Stomach smooth muscle (tissue), 2 donors: ENCODE measurements around the gene ANO2.

Experiments used
- H3K27ac ChIP-seq: one replicate; pipeline ENCODE4 v1.7.0; 2013; ENCODE audit warnings: mild to moderate bottlenecking, low read length, inconsistent platforms
- H3K27me3 ChIP-seq, 2 donors: one replicate each; pipeline ENCODE4 v1.7.0; 2013; ENCODE audit warnings: low read length in 2 of 2; ENCODE audit not compliant: insufficient read depth in 2 of 2, control insufficient read depth in 1 of 2
- H3K36me3 ChIP-seq, 2 donors: one replicate each; pipeline ENCODE4 v1.7.0; 2013; ENCODE audit warnings: low read length in 2 of 2; ENCODE audit not compliant: control insufficient read depth in 2 of 2, insufficient read depth in 2 of 2
- H3K4me1 ChIP-seq: one replicate; pipeline ENCODE4 v1.7.0; 2013; ENCODE audit warnings: low read length; ENCODE audit not compliant: control insufficient read depth, insufficient read depth
- H3K4me3 ChIP-seq, 2 donors: one replicate each; pipeline ENCODE4 v1.7.0; 2013; ENCODE audit warnings: low read length in 2 of 2
- H3K9ac ChIP-seq, 2 donors: one replicate each; pipeline ENCODE4 v1.7.0; 2013; ENCODE audit warnings: low read length in 2 of 2, mild to moderate bottlenecking in 1 of 2
- H3K9me3 ChIP-seq, 2 donors: one replicate each; pipeline ENCODE4 v1.7.0; 2013; ENCODE audit warnings: low read length in 2 of 2; ENCODE audit not compliant: control insufficient read depth in 2 of 2
- donor health status: healthy.
- donor health status: Pancreatic carcinoma.

Gene ANO2

GRCh38 chr12:5730962-5731361, 214.1 kb downstream of the ANO2 start:
- Histone ChIP-seq H3K4me3 (no peak overlapping the region), H3K27me3 (no peaks in the 10 kb centered on the region), H3K36me3 (no peaks in the 10 kb centered on the region), H3K4me1 (no peaks in the 10 kb centered on the region), H3K27ac (no peak overlapping the region), H3K9me3 (no peaks in the 10 kb centered on the region), H3K9ac (no peak overlapping the region)

GRCh38 chr12:5723711-5724252, 221.3 kb downstream of the ANO2 start:
- Histone ChIP-seq H3K4me3 (no peak overlapping the region), H3K27me3 (no peaks in the 10 kb centered on the region), H3K36me3 (no peaks in the 10 kb centered on the region), H3K9me3 (no peaks in the 10 kb centered on the region), H3K27ac (no peak overlapping the region), H3K9ac (no peak overlapping the region), H3K4me1 (peaks cover 12% of the 10 kb centered on the region)

DNA sequence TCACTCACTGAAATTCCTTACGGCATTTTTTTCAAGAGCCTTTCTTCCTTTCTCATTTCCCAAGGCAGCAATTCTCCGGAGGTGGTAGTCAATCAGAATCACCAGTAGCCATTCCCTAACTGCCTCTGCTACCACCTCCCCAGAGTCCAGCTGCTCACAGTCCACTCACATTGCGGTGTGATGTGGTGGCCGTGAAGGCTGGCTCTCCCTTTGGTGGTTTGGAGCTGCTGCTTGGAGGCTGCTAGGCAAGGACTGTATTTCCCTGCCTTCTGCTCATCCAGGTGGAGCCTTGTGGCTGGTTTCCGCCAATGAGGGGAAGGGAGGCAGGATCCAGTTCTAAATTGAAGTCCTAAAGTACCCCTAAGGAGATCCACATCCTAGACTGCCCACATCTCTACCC, 222.0 kb downstream of the ANO2 start:
- Histone ChIP-seq H3K27ac (no peak overlapping the region), H3K9me3 (no peaks in the 10 kb centered on the region), H3K4me1 (peaks cover 12% of the 10 kb centered on the region), H3K9ac (no peak overlapping the region), H3K4me3 (no peak overlapping the region), H3K27me3 (no peaks in the 10 kb centered on the region), H3K36me3 (no peaks in the 10 kb centered on the region)

- H3K36me3 ChIP-seq: no peaks in the 10 kb centered on the region
- H3K9ac ChIP-seq: no peak overlapping the region
- no peak overlapping the region for H3K27ac ChIP-seq
- peaks cover 28% of the 10 kb centered on the region for H3K4me1 ChIP-seq
- H3K4me3 ChIP-seq: peak overlapping the region in 1 of 2 donors; percentile 15
- no peaks in the 10 kb centered on the region for H3K9me3 ChIP-seq
- H3K27me3 ChIP-seq: no peaks in the 10 kb centered on the region
These were observed 224.6 kb downstream of the ANO2 start for GRCh38 chr12:5720381-5721005.

DNA sequence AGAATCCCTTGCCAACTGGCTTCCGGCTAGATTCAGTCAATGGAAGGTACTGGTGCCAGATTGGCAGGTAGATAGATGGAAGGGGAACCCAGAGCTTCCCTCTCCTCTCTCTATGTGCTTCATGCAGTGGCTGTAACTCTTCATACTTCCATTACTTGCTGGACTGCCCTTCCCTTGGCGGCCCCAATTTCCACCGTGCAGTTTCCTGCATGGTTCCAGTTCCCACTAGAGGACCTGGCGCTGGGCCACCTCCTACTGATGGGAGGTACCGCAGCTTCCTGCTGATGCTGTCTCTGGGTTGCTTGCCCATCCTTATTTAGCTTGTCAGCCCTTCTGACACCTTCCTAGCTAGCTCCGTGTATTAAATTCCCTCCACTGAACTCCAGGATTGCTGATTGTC, 226.4 kb downstream of the ANO2 start:
- H3K4me1 ChIP-seq: peaks cover 28% of the 10 kb centered on the region
- no peaks in the 10 kb centered on the region for H3K27me3 ChIP-seq
- no peak overlapping the region for H3K9ac ChIP-seq
- H3K9me3 ChIP-seq: no peaks in the 10 kb centered on the region
- no peak overlapping the region for H3K27ac ChIP-seq
- no peak overlapping the region for H3K4me3 ChIP-seq
- no peaks in the 10 kb centered on the region for H3K36me3 ChIP-seq

DNA sequence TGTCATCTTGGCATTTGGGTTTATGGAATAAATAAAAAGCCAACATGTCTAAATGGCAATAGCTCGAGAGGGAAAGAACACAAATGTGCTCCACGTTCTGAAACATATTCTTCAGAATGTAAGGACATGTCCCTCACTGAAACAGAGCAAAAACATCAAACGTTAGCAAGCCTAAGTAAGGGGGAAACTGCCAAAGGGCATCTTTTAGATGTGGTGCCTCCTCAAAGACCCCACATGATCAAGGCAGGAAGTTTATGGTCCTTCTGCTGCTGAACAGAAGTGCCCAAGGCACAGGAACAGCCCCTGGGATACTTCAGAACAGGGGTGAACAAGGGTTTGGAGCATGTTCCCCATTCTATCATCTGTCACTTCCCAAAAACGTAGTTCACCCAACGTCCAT, 227.0 kb downstream of the ANO2 start:
- H3K9me3 ChIP-seq: no peaks in the 10 kb centered on the region
- no peak overlapping the region for H3K4me3 ChIP-seq
- peaks cover 32% of the 10 kb centered on the region for H3K4me1 ChIP-seq
- no peak overlapping the region for H3K9ac ChIP-seq
- no peak overlapping the region for H3K27ac ChIP-seq
- H3K36me3 ChIP-seq: no peaks in the 10 kb centered on the region
- no peaks in the 10 kb centered on the region for H3K27me3 ChIP-seq

DNA sequence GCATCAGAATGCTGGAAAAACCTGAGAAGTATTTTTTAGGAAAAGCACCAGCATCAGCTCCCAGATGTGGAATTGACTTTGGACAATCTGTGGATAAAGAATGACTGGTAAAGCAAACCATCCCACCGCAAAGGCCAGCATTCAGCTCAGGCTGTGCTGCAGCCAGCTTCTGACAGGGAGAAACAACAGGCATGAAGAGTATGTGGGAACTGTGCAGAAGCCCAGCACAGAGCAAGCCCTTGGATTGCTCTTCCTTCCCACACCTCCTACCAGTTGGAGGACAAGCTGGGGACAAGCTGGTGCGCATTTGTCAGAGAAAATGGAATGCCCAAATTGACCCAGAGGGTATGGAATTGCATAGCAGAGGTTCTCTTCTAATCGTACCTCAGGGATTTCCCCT, 228.1 kb downstream of the ANO2 start:
- no peaks in the 10 kb centered on the region for H3K27me3 ChIP-seq
- no peaks in the 10 kb centered on the region for H3K9me3 ChIP-seq
- H3K9ac ChIP-seq: no peak overlapping the region
- H3K4me1 ChIP-seq: peaks cover 32% of the 10 kb centered on the region
- H3K4me3 ChIP-seq: no peak overlapping the region
- no peaks in the 10 kb centered on the region for H3K36me3 ChIP-seq
- H3K27ac ChIP-seq: no peak overlapping the region

DNA sequence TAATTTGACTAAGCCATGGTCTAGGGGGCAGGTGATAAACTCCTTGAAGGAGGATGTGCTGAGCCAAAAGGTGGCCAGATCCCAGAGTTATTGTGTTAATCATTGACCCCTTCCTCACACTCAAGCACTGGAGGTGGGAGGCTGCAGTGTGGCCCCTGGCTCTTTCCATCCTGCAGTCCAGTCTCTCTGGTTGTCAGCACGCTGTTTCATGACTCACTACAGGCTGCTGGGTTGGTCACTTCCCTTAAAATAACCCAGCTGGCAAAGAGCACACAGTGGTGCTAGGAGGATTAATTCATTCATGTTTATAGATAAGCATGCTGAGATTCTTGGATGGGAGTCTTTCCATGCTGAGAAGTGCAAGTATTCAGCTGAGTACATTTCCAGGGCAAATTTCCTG, 228.9 kb downstream of the ANO2 start:
- no peak overlapping the region for H3K27ac ChIP-seq
- H3K36me3 ChIP-seq: no peaks in the 10 kb centered on the region
- H3K4me3 ChIP-seq: no peak overlapping the region
- H3K4me1 ChIP-seq: peaks cover 29% of the 10 kb centered on the region
- no peaks in the 10 kb centered on the region for H3K27me3 ChIP-seq
- no peak overlapping the region for H3K9ac ChIP-seq
- no peaks in the 10 kb centered on the region for H3K9me3 ChIP-seq

GRCh38 chr12:5715021-5715420, 230.0 kb downstream of the ANO2 start:
- Histone ChIP-seq H3K27me3 (no peaks in the 10 kb centered on the region), H3K9me3 (no peaks in the 10 kb centered on the region), H3K9ac (no peak overlapping the region), H3K4me3 (no peak overlapping the region), H3K4me1 (peaks cover 20% of the 10 kb centered on the region), H3K27ac (no peak overlapping the region), H3K36me3 (no peaks in the 10 kb centered on the region)

DNA sequence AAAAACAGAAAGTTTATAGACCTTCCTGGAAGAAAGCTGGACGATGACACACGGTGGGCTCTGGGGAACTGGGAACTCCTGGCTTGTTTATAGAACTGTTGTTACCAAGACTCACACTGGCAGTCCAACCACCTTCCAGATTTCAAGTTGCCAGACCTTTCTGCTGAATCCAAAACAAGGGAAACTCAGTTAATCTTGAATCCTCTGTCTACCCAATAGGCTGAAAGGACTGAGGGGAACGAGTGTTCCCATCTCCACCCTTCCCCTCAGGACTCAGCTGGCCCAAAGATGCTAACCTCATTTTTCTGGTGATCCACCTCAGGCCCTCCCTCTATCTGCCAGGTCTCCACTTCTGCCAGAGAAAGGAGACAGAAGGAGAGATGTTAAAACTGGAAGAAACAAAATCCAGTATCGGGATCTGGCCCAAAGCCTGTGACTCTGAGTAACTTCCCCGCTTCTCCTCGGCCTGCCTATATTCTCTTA, 231.4 kb downstream of the ANO2 start:
- H3K9me3 ChIP-seq: no peaks in the 10 kb centered on the region
- no peaks in the 10 kb centered on the region for H3K27me3 ChIP-seq
- H3K4me1 ChIP-seq: peaks cover 20% of the 10 kb centered on the region
- no peak overlapping the region for H3K27ac ChIP-seq
- H3K9ac ChIP-seq: no peak overlapping the region
- H3K4me3 ChIP-seq: no peak overlapping the region
- H3K36me3 ChIP-seq: no peaks in the 10 kb centered on the region

DNA sequence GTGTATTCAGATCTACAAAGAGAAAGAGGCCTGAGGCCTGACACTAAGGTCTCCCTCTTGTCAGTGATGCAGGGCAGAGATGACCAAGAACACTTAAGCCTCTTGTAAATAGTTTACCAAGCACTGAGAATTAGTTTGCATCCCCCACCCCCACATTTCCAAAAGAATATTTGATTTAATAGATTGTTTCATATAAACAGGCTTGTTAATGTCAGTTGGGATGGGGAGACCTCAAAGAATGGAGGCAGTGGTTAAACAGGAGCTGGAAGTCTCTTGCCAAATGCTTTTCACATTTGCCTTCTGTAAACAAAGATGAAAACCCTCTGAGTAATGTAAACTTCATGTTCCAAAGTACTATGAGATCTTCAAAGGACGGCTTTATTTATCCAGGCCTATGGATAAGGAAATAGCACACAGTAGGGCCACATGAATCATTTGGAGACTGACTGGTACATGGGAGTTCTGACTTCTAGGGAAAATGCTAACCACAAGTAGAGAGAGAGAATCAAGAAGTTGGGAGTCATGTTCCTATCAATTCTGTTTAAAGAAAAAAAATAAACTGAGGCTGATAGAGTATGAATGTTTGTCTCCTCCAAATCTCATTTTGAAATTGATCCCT, 234.7 kb downstream of the ANO2 start:
- H3K4me3 ChIP-seq: no peak overlapping the region
- no peaks in the 10 kb centered on the region for H3K9me3 ChIP-seq
- H3K4me1 ChIP-seq: peaks cover 4% of the 10 kb centered on the region
- H3K27ac ChIP-seq: no peak overlapping the region
- H3K9ac ChIP-seq: no peak overlapping the region
- H3K36me3 ChIP-seq: no peaks in the 10 kb centered on the region
- H3K27me3 ChIP-seq: no peaks in the 10 kb centered on the region
